Keratinocyte (primary cell): ENCODE measurements around the gene TENM3. TPM values are rescaled to one million over a fixed set of nuclear protein-coding genes. Genes with fewer than 3 reads are reported as not detected.

Experiments
- DNase-seq: peaks from one replicate; pipeline ENCODE4 v3.0.0-alpha.2; 2011; ENCODE audit warnings: low read depth, missing footprints, low spot score
- FAIRE-seq: peaks from 2 replicates; lab custom pipeline; 2011; peaks lifted over from hg19 to GRCh38; lab: Jason Lieb, UNC
- H2AFZ ChIP-seq: 2 replicates; pipeline ENCODE4 v1.6.0; 2012; ENCODE audit warnings: low read length, control low read depth, inconsistent platforms; ENCODE audit not compliant: control insufficient read depth
- H3K27ac ChIP-seq: 2 replicates; pipeline ENCODE4 v1.5.1; 2011; ENCODE audit warnings: low read length; ENCODE audit not compliant: control insufficient read depth, insufficient read depth
- H3K27me3 ChIP-seq: 3 replicates; pipeline ENCODE4 v1.6.0; 2011; ENCODE audit warnings: low read length; ENCODE audit not compliant: control insufficient read depth, insufficient read depth; ENCODE audit errors: extremely low read depth
- H3K36me3 ChIP-seq, 2 experiments: 2 replicates in 1 of 2; 3 replicates in 1 of 2; pipeline ENCODE4 v1.5.1; 2011; ENCODE audit warnings: low read length in 2 of 2, mild to moderate bottlenecking in 1 of 2; ENCODE audit not compliant: control insufficient read depth in 2 of 2, insufficient read depth in 2 of 2; ENCODE audit errors: extremely low read depth in 1 of 2
- H3K4me1 ChIP-seq: 3 replicates; pipeline ENCODE4 v1.5.1; 2011; ENCODE audit warnings: low read length; ENCODE audit not compliant: control insufficient read depth, insufficient read depth; ENCODE audit errors: extremely low read depth
- H3K4me2 ChIP-seq: 3 replicates; pipeline ENCODE4 v1.6.0; 2011; ENCODE audit warnings: low read depth, low read length; ENCODE audit not compliant: control insufficient read depth, insufficient read depth; ENCODE audit errors: extremely low read depth
- H3K4me3 ChIP-seq, 3 experiments: fragments of 200-600 bp in 1 of 3; sonication (generic) in 1 of 3; 2 replicates in 2 of 3; 3 replicates in 1 of 3; pipeline ENCODE4 v1.5.1; 2011 to 2016; ENCODE audit warnings: low read length in 3 of 3, mild to moderate bottlenecking in 3 of 3, control low read depth in 2 of 3, inconsistent platforms in 1 of 3, low read depth in 1 of 3, mixed read lengths in 1 of 3, mixed run types in 1 of 3, moderate library complexity in 1 of 3; ENCODE audit not compliant: control insufficient read depth in 2 of 3, insufficient read depth in 2 of 3; ENCODE audit errors: extremely low read depth in 1 of 3
- H3K79me2 ChIP-seq: 2 replicates; pipeline ENCODE4 v1.6.0; 2012; ENCODE audit warnings: low read length; ENCODE audit not compliant: control insufficient read depth, insufficient read depth
- H3K9ac ChIP-seq: 3 replicates; pipeline ENCODE4 v1.6.0; 2011; ENCODE audit warnings: low read length; ENCODE audit not compliant: control insufficient read depth, insufficient read depth; ENCODE audit errors: extremely low read depth
- H3K9me1 ChIP-seq: 3 replicates; pipeline ENCODE4 v1.6.0; 2011; ENCODE audit warnings: low read length; ENCODE audit not compliant: control insufficient read depth, insufficient read depth; ENCODE audit errors: extremely low read depth
- H3K9me3 ChIP-seq: 2 replicates; pipeline ENCODE4 v1.5.1; 2012; ENCODE audit warnings: low read depth, low read length; ENCODE audit not compliant: control insufficient read depth
- H4K20me1 ChIP-seq: 3 replicates; pipeline ENCODE4 v1.6.0; 2011; ENCODE audit warnings: low read length; ENCODE audit not compliant: control insufficient read depth, insufficient read depth; ENCODE audit errors: extremely low read depth
- EZH2 ChIP-seq: IDR thresholded peaks from one replicate; pipeline ENCODE4 v1.6.1; 2012; ENCODE audit warnings: inconsistent platforms, mild to moderate bottlenecking, low read length, moderate library complexity
- dilution Hi-C: fragments of 300-500 bp; cut with MboI; formaldehyde crosslinking; loops from one replicate; pipeline ENCODE4 v1.7.0; 2020; ENCODE audit warnings: low sequenced_read_pairs; ENCODE audit not compliant: extremely low pct_ligation_motif_present
- polyA plus RNA-seq, 5 experiments: library from polyadenylated mRNA; depleted of rRNA in 3 of 5; stranded (reverse) in 3 of 5; stranded (forward) in 1 of 5; unstranded in 1 of 5; fragments of >200 nt; gene quantifications; 1 replicate in 1 of 5; 2 replicates in 3 of 5; 3 replicates in 1 of 5; pipeline versions ENCODE4 v1.2.1 to v1.2.3, GENCODE V29; 2011 to 2012; ENCODE audit warnings: missing spikeins in 2 of 5, low read depth in 1 of 5, low replicate concordance in 1 of 5
- TF ChIP-seq, protein P1 (sequence below), 3 experiments: IDR thresholded peaks in 1 of 3; conservative IDR thresholded peaks in 1 of 3; optimal IDR thresholded peaks in 1 of 3; 2 replicates in 2 of 3; 3 replicates in 1 of 3; pipeline versions ENCODE3 to v1.5.1; 2011; ENCODE audit warnings: low read length in 3 of 3, mild to moderate bottlenecking in 3 of 3, moderate library complexity in 2 of 3, control low read depth in 1 of 3, inconsistent platforms in 1 of 3; ENCODE audit not compliant: insufficient read depth in 2 of 3; ENCODE audit errors: extremely low read depth in 1 of 3

The TENM3 gene
- polyA plus RNA-seq, 1 donor (not counting 4 experiments of a cell fraction or from before 2014, with no cell fraction given) = 17.0 TPM

- Histone ChIP-seq H3K27ac (no peak overlapping the region), H3K9ac (no peak overlapping the region), H3K4me3 (no peak overlapping the region), H3K4me2 (no peak overlapping the region), H3K9me1 (no peaks in the 10 kb centered on the region), H3K4me1 (no peaks in the 10 kb centered on the region), H3K27me3 (no peaks in the 10 kb centered on the region), H4K20me1 (no peaks in the 10 kb centered on the region), H3K36me3 (peaks cover 5 to 10% of the 10 kb centered on the region in 2 experiments), H3K9me3 (no peaks in the 10 kb centered on the region), H2AFZ (no peak overlapping the region), H3K79me2 (no peaks in the 10 kb centered on the region)
- DNase-seq (no peak), FAIRE-seq (no peak)
- TF ChIP-seq, protein P1, sequence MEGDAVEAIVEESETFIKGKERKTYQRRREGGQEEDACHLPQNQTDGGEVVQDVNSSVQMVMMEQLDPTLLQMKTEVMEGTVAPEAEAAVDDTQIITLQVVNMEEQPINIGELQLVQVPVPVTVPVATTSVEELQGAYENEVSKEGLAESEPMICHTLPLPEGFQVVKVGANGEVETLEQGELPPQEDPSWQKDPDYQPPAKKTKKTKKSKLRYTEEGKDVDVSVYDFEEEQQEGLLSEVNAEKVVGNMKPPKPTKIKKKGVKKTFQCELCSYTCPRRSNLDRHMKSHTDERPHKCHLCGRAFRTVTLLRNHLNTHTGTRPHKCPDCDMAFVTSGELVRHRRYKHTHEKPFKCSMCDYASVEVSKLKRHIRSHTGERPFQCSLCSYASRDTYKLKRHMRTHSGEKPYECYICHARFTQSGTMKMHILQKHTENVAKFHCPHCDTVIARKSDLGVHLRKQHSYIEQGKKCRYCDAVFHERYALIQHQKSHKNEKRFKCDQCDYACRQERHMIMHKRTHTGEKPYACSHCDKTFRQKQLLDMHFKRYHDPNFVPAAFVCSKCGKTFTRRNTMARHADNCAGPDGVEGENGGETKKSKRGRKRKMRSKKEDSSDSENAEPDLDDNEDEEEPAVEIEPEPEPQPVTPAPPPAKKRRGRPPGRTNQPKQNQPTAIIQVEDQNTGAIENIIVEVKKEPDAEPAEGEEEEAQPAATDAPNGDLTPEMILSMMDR (optimal IDR thresholded peaks at IDR 0.05 in 1 of 3, IDR thresholded peaks at IDR 0.05 in 1 of 3, conservative IDR thresholded peaks at IDR 0.05 in 1 of 3; ENCODE audit: extremely low read depth in 1 of 3, insufficient read depth in 2 of 3, low read length in 3 of 3) = no peak
- no peak for TF ChIP-seq EZH2
- dilution Hi-C loops = no loop called here
Measured at GRCh38 chr4:182789529-182789928, 546.3 kb downstream of the TENM3 start.

GRCh38 chr4:182795446-182796238, 552.4 kb downstream of the TENM3 start:
- DNase-seq (no peak), FAIRE-seq (no peak)
- peaks cover 8 to 9% of the 10 kb centered on the region in 2 experiments for H3K36me3 ChIP-seq

More at GRCh38 chr4:182795446-182796238, 552.4 kb downstream of the TENM3 start:
- Histone ChIP-seq H3K9me3 (peaks cover 2% of the 10 kb centered on the region), H3K9ac (no peak overlapping the region), H3K27ac (no peak overlapping the region), H3K4me1 (no peaks in the 10 kb centered on the region), H4K20me1 (no peaks in the 10 kb centered on the region), H3K9me1 (no peaks in the 10 kb centered on the region), H3K27me3 (no peaks in the 10 kb centered on the region), H3K4me2 (no peak overlapping the region), H3K79me2 (no peaks in the 10 kb centered on the region), H3K4me3 (no peak overlapping the region), H2AFZ (no peak overlapping the region)
- dilution Hi-C loops = no loop called here
- TF ChIP-seq EZH2 = no peak
- TF ChIP-seq, protein P1 (optimal IDR thresholded peaks at IDR 0.05 in 1 of 3, IDR thresholded peaks at IDR 0.05 in 1 of 3, conservative IDR thresholded peaks at IDR 0.05 in 1 of 3; ENCODE audit: extremely low read depth in 1 of 3, insufficient read depth in 2 of 3, low read length in 3 of 3) = no peak
